HG03565 (cell line): Measurements from ENCODE around the gene KCNJ6.

ENCODE experiments used
- ATAC-seq: cut with Tn5 transposase; IDR thresholded peaks from one replicate; pipeline ENCODE4 v1.9.1; 2021; ENCODE audit warnings: mild to moderate bottlenecking, moderate library complexity; ENCODE audit not compliant: unreplicated experiment

The KCNJ6 gene

DNA sequence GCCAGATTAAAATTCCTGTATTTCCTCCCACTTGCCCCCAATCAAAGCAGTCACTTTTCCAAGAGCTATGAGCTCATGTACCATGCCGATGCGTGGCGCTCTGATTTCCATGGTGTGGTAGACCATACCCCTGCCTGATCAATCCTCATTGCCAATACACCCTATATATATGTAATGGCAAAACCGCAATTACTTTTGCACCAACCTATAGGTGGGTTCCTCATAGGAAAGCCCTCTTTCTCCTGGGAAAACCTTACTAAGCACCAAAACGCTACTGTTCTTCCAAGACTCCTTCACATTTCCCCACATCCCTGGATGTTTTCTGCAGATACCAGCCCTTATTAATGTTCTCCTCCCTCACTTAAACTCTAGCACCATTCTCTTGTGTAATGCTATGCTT is 11.0 kb downstream of the KCNJ6 start:
- no peak for ATAC-seq

DNA sequence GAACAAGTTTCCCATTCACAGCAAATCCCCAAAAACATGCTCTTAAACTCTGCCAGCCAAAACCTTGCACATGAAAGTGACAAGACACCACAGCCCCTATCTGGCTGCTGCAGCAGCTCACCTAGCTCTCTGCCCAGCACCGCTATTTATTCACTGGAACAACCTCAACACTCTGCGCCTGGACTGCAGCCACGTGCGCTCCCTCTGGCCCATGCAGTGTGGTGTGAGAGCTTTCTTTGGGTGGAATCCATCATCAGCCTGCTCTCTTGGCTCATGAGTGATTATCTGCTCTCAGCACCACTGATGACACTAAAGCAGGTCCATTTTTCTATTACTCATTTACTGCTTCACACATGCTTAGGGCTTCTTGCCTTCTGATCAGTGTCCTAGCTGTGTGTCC is 11.4 kb downstream of the KCNJ6 start:
- ATAC-seq: no peak

DNA sequence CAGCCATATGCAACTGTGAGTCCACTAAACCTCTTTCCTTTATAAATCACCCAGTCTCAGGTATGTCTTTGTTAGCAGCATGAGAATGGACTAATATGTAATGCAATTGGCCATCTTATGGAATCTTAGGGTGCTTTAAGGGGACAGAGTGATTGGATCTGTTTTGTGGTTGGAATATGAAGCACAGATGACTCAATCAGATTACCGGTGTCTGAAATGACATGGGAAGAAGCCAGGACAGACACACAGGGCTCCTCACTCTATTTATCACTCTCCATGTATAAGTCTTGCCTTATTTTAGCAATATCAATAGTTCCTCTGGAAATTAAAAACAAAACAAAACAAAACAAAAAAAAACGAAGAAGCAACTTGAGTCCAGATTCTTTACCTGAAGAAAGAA is 12.9 kb downstream of the KCNJ6 start:
- no peak for ATAC-seq

DNA sequence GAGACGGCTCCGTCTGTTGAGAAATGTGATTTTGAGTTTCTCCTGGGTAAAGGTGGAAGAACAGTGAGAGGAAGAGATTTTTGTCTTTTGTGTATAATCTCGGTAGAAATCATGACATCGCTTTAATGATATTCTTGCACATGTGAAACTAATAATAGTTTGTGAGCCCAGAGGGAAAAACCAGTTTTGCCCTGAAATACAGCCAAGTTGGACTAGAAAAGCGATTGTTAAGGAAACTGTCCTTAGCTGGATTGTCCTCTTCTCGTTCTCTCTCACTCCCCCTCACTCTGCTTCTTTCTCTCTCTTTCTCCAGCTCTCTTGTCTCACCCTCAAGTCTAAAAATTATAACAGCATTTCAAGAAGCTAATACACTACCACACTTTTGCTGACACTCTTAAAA is 17.1 kb downstream of the KCNJ6 start:
- ATAC-seq: no peak

DNA sequence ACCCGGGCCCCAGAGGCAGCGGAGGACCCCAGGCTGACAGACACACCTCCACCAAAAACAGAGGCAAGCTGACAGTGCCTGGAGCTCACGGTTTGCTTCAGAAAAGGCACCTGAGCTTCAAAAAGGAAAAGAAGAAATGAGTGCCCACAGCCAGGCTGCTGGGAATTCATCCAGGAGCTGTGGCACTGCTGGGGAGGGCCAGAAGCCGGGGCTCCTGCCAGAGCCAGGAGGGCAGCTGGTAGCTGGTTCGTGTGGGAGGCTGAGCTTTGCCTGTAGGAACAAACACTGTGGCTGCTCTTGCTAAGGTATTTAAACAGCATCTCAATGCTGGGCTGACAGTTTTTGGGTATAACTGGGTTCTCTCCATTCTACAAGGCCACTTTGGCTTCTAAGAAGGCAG is 19.5 kb downstream of the KCNJ6 start:
- ATAC-seq: no peak

DNA sequence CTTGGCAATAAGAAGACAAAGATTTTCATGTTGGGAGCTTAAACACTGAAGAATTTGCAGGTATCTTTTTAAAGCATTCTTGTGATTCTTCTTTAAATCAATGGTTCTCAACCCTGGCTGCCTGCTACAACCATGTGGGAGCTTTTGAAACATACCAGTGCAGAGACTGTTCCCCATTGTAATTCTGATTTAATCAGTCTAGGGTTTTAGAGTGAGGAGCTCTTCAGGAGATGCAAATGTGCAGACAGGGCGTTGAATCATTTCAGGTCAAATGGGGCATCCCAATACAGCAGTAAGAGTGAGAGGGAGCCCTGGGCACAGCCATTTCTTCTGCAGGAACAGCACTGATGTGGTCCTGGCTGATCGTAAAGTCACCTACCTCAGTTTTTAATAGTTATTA is 24.3 kb downstream of the KCNJ6 start:
- no peak for ATAC-seq

DNA sequence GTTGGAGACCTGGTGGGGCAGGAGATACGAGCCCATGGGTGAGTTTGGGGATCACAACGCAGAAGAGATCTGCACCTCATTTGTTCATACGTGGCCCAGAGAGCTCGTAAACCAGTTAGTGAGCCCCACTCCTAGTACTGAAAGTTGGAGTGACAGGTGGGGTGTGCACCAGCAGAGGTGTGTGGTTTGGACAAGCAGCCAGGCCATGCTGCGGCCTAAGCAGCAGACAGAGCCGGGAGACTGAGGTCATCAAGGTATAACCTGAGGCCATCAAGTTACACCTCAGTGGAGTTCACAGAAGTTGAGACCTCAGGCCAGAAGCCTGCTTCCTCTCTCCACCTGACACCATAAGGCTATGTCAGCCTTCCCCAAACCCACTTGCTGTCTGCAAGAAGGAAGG is 27.6 kb downstream of the KCNJ6 start:
- ATAC-seq: no peak

DNA sequence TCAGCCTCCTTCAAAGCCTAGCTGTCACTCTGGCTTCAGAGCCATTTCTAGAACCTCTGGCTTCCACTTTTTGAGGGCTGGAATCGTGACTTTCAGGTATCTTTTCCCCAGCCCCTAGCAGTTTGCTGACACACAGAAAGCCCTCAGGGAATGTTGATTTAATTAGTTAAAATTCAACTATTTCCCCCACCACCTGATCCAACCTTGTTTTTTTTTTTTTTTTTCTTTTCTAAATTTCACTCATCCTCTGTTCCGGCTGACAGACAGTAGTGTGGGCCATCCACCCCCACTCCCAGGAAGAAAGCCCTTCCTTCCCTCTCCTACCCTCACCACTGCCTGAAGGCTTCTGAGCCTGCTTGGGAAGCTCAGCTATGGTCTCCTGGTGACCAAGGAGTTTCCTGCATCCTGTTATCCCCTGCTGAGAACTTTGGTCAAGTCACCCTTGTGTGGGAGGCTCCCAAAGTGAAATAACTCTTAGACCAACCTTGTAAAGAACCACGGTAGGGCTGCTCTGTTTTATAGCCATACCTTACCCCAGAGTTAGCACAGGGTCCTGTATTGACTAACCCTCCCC is 29.4 kb downstream of the KCNJ6 start:
- no peak for ATAC-seq

DNA sequence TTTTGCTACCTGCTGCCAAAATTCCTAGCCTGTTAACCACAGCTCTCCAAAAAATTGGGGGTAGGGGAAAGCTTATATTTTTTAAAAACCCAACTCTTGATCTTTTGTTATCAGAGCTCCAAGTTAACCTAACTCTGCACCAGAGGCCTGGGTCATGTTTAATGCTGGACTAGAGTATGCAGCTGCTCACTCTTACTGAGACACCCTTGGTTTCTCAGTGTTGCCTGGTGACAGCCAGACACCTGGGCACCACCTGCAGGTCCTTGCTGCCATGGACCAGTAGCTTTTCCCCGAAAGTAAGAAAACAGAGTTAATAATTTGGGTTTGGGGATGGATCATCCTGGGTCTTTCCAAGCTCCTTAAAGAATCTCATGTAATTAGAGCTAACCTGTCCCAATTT is 30.1 kb downstream of the KCNJ6 start:
- ATAC-seq: no peak

DNA sequence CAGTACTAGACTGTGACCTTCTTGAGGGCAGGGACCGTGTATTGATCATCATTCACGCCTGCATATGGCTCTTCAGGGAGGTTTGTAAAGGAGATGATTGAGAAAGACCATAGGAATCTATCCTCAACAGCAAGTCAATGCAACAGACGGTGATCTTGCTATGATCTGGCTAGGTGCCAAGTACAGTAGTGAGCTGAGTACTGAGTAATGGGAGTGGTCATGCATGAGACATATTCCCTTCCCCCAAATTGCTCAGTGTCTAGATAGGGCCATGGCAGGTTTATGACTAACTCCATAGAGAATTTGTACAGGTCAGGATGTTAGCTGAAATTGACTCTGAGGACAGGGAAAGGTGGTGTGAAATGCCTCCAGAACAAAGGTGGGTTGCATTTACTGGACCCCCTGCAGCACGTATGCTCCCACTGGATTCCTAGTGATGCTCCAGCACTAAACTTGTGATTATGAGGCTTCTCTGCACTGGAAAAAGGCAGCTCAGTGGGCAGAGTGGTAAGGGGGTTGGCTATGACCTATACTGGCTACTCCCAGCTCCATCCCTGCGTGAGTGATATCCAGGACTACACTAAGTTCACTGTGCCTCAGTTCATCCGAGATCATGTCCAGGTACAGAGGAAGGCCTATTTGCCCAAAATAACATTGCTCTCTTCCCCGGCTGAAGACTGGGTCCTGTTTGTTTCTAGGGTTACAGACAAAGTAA is 37.2 kb downstream of the KCNJ6 start:
- ATAC-seq: no peak

DNA sequence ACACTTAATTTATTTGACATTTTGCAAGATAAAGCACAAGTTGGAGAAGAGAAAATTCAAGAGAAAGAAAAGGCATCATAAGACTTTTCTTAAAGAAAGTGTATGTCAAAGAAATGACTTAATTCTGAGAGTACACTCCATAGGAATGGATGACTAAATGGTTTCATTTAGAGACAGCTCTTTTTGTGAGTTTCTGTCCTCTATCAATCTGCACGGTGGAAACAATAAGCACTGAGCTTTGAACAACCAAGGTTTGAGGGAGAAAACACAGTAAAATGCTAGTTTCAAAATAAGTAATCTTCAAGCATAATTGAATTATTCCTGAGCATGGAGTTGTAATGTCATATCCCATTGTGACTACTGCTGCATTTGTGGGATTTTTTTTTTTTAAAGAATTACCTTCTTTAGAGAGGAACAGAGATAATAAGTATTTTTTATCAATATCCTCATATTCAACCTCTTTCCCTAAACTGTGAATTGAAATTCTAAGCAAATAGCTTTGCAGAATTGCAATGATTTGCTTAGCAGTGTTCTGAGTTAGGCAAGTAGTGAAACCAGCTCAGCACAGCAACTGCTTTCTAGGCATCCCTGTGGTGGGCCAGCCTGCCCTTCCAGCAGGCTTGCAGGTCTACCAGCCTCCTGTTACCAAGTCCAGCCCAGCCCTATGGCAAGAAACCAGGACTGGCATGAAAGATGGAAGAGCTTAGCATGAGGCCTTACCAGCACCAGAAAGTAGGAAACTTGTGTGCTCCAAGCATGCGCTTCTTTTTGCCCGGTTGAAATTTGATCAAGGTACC is 38.2 kb downstream of the KCNJ6 start:
- ATAC-seq: no peak

DNA sequence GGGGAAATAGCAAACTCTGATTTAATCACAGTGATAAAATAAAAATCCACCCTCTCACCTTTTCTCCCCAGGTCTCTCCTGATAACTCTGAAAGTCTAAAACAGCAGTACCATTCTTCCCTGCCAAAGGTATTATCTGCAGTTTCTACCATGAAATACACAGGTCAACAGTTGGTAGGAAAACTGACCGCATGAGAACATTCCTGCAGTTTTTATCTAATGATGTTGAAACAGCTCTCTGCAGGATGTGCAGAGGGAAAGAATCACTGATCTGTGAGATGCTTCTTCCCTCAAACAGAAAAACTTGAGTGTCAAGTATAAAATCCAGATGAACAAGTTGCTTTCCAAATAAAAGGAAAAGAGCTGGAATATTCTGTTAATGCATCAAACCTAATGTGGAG is 39.1 kb downstream of the KCNJ6 start:
- ATAC-seq: no peak

DNA sequence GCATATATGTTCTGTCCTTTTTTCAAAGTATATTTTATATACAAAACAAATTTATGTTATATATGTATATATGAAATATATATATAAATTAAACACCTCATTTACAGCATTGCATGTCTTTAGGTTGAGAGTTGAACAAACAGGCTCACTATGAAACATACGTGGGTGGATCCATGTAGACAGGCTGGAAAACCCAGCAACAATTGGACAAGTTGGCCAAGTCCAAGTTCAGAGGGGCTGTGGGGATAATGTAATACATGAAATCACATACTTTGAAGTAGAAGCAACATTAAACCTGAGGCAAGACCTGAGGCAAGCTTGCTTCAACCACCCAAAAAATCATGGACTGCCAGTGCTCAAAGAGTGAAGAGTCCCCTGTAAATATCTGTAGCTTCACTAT is 39.7 kb downstream of the KCNJ6 start:
- no peak for ATAC-seq

DNA sequence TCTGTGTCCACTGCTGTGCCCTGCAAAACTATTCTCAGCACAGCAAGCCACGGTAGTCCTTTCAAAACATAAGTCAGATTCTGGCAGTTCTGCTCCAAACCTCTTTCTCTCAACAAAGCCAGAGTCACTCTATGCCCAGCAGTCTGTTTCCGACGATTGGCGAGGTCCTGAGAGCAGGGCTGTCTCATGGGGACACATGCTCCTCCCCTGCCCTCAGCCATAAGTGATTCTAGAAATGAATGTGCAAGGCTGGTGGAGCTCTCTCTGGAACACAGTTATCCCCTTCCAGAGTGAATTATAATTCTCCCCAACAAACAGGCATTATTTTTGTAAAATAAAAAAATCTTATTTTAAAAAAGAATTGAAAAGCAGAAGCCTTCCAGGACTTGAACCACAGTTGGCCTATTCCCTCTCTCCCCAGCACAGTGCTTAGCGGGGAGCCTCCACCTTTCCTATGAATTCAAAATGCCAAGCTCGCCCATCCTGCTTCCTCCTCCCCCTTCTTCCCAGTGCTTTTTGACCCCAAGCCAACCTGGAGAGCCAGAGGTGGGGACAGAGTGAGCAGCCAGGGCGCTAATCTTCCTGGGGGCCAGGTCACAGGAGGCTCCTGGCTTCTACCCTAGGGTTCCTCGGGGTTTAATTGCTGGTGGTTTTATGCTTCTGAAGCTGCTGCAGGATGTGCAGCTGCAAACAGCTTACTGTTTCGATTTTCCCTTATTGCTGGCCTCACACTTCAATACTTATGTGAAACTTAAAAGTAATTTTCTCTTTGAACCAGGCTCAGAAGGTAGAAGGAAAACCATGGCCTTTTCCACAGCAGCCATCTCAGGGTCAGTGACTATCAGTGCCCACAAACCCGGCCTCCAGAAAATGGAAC is 41.1 kb downstream of the KCNJ6 start:
- ATAC-seq: no peak

DNA sequence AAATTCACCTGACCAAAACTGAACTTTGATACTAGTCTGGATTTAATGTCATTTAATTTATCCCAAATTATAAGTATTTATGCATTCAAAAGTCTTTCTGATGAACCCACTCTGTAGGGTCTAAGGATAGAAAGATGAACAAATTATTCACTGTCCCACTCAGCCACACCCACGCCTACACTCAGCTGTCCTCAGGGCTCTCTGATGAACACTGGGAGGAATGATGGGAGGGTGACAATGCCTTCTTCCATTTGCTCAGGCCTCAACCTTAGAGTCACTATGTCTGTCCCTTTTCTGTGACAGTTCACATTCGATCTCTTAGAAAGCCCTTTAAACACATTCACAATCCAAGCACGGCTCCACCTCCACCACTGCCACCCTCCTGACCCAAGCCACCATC is 41.8 kb downstream of the KCNJ6 start:
- no peak for ATAC-seq

DNA sequence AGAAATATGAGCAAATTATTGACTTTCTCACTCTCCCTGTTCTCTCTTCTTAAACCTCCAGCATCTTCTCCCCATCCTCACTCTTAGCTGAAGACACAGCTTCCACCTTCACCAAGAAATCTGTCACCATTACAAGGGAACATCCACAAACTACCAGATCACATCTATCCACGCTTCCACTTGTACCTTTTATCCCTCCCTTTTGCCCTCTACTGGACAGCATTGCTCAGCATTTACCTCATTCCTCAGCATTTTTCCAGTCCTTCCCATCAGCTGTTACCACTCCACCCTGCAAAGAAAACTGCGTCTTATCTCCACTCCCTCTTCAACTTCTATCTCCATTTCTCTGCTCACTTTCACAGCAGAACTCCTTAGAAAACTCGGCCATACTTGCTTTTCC is 42.6 kb downstream of the KCNJ6 start:
- ATAC-seq: no peak

DNA sequence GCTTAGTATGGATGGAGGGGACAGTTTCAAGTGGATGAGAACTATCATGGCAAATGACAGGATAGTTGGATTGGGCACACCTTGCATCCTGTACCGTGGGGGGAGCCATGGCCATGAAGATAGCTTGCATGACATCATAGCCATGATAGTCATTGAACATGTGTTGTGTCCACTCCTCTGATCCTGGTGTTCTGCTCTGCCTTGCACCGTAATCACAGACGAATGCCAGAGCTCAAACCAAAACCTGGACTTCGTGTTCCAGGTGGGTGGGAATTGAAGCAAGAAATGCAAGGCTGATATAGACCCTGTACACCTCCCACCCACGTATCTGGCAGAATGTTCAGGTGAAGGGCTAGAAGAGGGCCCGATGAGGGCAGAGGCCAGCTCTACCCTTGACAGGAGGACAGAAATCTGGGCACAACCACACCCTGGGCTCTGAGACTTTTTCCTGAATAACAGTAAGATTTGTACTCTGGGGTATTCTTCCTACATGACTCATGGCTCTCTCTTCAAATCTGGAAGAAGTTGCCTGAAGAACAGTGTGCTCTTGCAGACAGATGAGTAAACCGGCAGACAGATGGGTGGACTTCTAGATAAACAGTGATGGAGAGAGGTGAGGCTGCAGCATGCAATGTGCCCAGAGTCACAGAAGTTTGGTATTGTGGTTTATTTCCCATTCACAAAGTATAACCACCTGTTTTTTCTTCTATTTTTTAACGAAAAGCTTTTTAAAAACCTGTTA is 45.0 kb downstream of the KCNJ6 start:
- ATAC-seq: no peak

DNA sequence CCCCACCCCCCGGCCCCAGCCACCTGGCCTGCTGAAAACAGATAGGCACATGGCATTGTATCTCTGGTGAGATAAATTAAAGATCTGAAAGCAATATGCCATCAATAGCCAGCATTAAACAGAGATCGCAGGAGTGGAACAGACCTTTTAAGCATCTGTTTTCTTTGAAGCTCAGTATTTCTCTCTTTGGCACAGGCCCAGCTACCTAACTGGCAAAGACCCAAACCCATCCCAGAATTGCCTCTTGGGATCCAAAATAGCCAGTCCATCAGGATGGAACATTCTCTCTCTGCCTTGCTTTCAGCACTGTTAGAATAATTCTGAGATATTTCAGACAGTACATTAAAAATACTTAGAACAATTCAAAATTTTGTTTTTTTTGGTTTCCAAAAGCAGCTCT is 46.0 kb downstream of the KCNJ6 start:
- ATAC-seq: no peak

DNA sequence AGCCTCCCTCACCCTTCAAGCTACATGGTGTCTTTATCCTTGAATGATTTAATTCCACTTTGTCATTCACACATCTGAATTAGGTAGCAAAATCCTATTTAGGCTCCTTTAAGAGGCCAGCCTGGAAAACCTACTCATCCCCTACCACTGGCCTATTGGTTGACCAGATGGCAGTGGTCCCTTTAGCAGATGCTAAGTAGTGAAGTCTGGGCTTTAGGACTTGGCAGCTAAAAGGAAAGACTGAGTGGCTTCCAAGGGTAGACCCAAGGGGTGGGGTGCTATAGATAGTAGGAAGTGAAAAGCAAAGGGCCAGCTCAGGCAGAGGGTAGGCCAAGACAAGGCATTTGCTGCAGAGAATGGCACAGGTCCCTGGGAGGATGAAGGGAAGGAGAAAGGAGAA is 46.6 kb downstream of the KCNJ6 start:
- ATAC-seq: no peak

DNA sequence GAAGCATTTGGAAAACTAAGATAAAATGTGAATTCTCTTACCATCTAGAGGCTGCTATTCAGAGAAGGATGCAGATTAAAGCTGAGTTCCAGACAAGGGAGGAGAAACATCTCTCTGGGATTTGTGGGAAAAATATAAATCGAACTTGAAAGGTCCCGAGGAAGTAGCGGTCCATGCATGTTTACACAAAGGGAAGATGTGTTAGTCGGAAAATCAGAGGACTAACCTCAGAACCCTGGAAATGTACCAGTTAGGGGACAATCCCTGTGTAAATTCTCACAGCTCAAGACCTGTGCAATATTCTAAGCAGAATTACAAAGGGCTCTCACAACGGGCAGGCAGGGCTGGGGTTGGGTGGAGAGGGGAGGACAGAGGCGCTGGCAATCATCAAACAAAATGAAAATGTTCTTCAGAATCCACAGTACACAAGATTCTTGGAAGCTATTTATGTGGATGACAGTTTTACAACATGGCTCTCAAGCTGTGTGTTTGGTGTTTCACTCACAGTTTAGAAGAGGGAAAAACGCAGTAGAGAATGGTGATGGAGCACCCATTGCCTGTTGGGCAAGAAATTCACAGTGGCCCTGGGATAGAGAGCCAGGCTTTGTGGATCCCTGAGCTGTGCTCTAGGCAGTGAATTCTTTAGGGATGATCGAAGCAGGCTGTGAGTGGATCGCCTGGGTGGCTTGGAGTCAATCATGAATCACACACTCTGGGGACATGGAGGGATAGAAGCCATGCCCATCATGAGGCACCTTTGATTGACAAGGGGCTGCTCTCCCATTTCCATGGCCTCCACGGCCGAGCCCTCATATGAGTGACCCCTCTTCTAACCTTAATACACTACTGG is 47.6 kb downstream of the KCNJ6 start:
- ATAC-seq: no peak
